ENCODE results near the gene SH3TC1.

DNA sequence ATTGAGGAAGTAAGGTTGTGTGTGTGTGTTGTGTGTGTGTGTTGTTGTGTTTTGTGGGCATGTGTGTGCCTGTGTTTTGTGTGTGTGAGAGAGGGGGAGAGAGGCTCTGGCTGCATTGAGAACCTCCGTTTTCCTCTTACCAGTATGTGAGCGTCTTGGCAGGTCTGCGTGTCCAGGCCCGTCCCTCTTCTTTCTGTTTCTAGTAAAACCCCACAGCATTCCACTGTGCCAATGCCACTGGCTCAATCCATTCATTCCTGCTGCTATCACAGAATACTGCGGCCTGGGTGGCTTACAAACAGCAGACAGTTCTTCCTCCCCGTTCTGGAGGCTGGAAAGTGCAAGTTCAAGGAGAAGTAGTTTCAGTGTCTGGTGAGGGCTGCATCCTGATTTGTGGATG, 55.0 kb downstream of the SH3TC1 start:
- TF ChIP-seq POLR2A (IDR thresholded peaks at IDR 0.05): no peak
- no peak for TF ChIP-seq CTCF (IDR thresholded peaks at IDR 0.05)
